ENCODE data around the gene HSFX1.
"Not testable (repeated sequence)": the region's sequence is repeated elsewhere in the genome, so short reads cannot be mapped to it uniquely, and the experiment has no call there.

DNA sequence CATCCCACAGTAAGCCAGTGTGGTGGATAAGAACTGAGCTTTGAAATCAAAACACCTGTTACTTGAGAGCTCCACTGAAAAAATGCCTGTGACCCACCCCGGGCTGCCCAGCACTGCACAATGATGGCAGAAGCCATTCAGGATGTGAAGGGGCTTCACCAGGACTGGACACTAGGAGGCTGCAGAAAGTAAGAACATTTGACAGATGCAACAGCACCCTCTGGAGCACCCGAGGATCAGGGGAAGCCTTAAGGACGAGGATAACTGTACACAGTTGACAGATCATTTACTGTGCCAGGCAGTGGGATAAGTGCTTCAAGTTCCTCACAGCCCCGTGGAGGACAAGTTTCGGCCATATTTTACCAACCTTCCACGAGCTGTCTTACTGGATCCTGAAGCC, 31.6 kb upstream of the HSFX1 start:
- TF ChIP-seq, protein P1, sequence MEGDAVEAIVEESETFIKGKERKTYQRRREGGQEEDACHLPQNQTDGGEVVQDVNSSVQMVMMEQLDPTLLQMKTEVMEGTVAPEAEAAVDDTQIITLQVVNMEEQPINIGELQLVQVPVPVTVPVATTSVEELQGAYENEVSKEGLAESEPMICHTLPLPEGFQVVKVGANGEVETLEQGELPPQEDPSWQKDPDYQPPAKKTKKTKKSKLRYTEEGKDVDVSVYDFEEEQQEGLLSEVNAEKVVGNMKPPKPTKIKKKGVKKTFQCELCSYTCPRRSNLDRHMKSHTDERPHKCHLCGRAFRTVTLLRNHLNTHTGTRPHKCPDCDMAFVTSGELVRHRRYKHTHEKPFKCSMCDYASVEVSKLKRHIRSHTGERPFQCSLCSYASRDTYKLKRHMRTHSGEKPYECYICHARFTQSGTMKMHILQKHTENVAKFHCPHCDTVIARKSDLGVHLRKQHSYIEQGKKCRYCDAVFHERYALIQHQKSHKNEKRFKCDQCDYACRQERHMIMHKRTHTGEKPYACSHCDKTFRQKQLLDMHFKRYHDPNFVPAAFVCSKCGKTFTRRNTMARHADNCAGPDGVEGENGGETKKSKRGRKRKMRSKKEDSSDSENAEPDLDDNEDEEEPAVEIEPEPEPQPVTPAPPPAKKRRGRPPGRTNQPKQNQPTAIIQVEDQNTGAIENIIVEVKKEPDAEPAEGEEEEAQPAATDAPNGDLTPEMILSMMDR (conservative IDR thresholded peaks at IDR 0.05 in 1 of 2, IDR thresholded peaks at IDR 0.05 in 1 of 2; ENCODE audit: low read depth in 1 of 2, low read length in 2 of 2): not testable (repeated sequence)
- TF ChIP-seq EZH2 (IDR thresholded peaks at IDR 0.05; ENCODE audit: low read length, missing control alignments): not testable (repeated sequence)
